Measurements from ENCODE around the gene ZNF746.

DNA sequence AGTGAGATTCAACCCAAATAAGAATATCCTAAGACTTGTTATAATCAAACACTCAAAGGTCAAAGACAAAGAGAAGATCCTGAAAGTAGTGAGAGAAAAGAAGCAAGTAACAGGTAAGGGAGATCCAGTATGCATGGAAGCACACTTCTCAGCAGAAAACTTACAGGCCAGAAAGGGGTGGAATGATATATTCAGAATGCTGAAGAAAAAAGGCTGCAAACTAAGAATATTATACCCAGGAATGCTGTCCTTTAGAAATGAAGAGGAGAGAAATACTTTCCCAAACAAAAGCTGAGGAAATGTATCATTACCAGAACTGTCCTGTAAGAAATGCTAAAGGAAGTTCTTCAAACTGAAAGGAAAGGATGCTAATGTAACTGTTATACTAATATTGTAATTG, 12.6 kb upstream of the ZNF746 start:
- TF ChIP-seq, protein P1, sequence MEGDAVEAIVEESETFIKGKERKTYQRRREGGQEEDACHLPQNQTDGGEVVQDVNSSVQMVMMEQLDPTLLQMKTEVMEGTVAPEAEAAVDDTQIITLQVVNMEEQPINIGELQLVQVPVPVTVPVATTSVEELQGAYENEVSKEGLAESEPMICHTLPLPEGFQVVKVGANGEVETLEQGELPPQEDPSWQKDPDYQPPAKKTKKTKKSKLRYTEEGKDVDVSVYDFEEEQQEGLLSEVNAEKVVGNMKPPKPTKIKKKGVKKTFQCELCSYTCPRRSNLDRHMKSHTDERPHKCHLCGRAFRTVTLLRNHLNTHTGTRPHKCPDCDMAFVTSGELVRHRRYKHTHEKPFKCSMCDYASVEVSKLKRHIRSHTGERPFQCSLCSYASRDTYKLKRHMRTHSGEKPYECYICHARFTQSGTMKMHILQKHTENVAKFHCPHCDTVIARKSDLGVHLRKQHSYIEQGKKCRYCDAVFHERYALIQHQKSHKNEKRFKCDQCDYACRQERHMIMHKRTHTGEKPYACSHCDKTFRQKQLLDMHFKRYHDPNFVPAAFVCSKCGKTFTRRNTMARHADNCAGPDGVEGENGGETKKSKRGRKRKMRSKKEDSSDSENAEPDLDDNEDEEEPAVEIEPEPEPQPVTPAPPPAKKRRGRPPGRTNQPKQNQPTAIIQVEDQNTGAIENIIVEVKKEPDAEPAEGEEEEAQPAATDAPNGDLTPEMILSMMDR (conservative IDR thresholded peaks at IDR 0.05 in 1 of 2, IDR thresholded peaks at IDR 0.05 in 1 of 2; ENCODE audit: low read depth in 1 of 2, low read length in 2 of 2), result no peak
- no peak for TF ChIP-seq EZH2 (IDR thresholded peaks at IDR 0.05; ENCODE audit: low read length, missing control alignments)
